ENCODE results near the gene CDCA8. TPM values are rescaled to one million over a fixed set of nuclear protein-coding genes. Genes with fewer than 3 reads are reported as not detected.

Gene CDCA8
- total RNA-seq, 1 experiment from 2014 or later = 57.9 TPM

DNA sequence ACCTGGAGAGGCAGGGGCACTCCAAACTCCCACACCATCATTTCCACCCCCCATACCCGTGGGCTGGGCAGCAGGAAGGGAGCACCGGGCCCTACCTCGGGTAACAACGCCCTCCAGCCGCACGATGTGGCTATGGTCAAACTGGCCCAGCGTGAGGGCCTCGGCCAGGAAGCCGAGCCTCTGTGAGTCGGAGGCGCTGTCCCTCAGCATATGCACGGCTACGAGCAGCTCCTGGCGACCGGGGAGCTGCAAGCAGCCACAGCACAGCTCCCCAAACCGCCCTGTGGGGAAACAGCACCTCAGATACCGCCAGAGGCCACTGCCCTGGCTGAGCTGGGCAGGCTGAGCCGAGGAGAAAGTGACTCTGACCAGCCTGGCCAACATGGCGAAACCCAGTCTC, 29.2 kb downstream of the CDCA8 start:
- no peaks in the 10 kb centered on the region for H3K36me3 ChIP-seq (ENCODE audit: low read depth)
- H3K4me3 ChIP-seq = no peak overlapping the region
- H3K9me3 ChIP-seq (ENCODE audit: insufficient read depth, low read depth) = no peaks in the 10 kb centered on the region
- no peak overlapping the region for H2AFZ ChIP-seq
- no peak for DNase-seq
- H3F3A ChIP-seq (ENCODE audit: insufficient read depth, low read depth) = no peaks in the 10 kb centered on the region
- no peaks in the 10 kb centered on the region for H3K9me2 ChIP-seq (ENCODE audit: insufficient read depth)
- POLR2A ChIA-PET (ENCODE audit: unreplicated experiment) = no interaction called here
- CTCF ChIA-PET = interaction anchor here (0.6 kb wide), 1 partner anchor 19 kb away, joined by 4 read pairs; no protein-coding TSS in a partner anchor
- H3K27ac ChIP-seq = no peak overlapping the region
- TF ChIP-seq, protein P1, sequence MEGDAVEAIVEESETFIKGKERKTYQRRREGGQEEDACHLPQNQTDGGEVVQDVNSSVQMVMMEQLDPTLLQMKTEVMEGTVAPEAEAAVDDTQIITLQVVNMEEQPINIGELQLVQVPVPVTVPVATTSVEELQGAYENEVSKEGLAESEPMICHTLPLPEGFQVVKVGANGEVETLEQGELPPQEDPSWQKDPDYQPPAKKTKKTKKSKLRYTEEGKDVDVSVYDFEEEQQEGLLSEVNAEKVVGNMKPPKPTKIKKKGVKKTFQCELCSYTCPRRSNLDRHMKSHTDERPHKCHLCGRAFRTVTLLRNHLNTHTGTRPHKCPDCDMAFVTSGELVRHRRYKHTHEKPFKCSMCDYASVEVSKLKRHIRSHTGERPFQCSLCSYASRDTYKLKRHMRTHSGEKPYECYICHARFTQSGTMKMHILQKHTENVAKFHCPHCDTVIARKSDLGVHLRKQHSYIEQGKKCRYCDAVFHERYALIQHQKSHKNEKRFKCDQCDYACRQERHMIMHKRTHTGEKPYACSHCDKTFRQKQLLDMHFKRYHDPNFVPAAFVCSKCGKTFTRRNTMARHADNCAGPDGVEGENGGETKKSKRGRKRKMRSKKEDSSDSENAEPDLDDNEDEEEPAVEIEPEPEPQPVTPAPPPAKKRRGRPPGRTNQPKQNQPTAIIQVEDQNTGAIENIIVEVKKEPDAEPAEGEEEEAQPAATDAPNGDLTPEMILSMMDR (conservative IDR thresholded peaks at IDR 0.05) = no peak
- TF ChIP-seq EZH2 (IDR thresholded peaks at IDR 0.05; ENCODE audit: low read depth) = no peak
- BruUV-seq (replicated peaks) = no TSS peak
- no peak overlapping the region for H3K4me2 ChIP-seq
- H3K27me3 ChIP-seq (ENCODE audit: insufficient read depth, low read depth) = no peaks in the 10 kb centered on the region
- H3K4me1 ChIP-seq (replicated peaks; ENCODE audit: insufficient read depth) = no peaks in the 10 kb centered on the region
- intact Hi-C loops (cut with micrococcal nuclease; ENCODE audit: unreplicated experiment) = no loop called here
- H3K79me2 ChIP-seq (ENCODE audit: low read depth) = no peaks in the 10 kb centered on the region
- H4K20me1 ChIP-seq (ENCODE audit: insufficient read depth) = no peaks in the 10 kb centered on the region

DNA sequence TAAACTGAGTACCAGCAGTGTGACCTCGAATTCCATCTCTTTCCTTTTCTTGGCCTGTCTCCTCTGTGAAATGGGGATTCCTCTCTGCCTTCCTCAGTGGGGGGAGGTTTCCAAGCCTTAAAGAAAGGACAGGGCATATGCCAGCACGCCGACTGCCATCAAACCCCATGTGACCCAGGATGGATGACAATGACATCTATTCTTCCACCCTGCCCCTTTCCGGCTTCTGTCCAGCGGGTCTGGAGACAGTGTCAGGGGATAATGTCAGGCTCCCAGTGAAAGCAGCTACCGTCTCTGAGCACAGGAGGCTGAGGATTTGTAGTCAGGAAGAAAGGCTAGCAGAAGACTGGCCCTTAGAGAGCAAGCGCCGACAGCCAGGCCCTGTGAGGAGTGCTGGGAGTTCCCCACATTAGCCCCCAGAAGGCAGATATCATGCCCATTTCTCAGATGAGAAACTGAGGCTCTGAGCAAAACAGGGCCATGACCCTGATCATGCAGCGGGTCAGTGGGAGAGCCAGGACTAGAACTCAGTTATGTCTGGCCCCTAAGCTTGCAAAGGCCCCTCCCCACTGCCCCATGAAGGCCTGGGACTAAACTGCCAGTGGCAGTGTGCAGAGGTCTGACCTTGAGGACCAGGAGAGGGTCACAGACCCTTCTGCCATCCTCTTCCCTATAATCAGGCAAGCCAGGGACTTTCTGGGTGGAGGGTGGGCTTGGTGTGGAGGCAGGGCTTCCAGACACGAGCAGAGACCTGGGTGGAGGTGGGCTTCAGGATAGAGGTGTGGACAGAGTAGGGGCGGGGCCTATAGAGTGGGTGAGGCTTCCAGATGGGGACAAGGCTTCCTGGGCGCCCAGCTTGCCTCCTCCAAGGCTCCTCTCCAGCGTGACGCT, 30.1 kb downstream of the CDCA8 start:
- ChIA-PET POLR2A (ENCODE audit: unreplicated experiment) (no interaction called here), CTCF (no interaction called here)
- no peak for DNase-seq
- Histone ChIP-seq H3K9me3 (ENCODE audit: insufficient read depth, low read depth) (no peaks in the 10 kb centered on the region), H4K20me1 (ENCODE audit: insufficient read depth) (no peaks in the 10 kb centered on the region), H3K4me1 (replicated peaks; ENCODE audit: insufficient read depth) (no peaks in the 10 kb centered on the region), H3K4me3 (no peak overlapping the region), H3K27ac (no peak overlapping the region), H3K36me3 (ENCODE audit: low read depth) (no peaks in the 10 kb centered on the region), H3K27me3 (ENCODE audit: insufficient read depth, low read depth) (no peaks in the 10 kb centered on the region), H3K79me2 (ENCODE audit: low read depth) (no peaks in the 10 kb centered on the region), H2AFZ (no peak overlapping the region), H3K4me2 (no peak overlapping the region), H3F3A (ENCODE audit: insufficient read depth, low read depth) (no peaks in the 10 kb centered on the region), H3K9me2 (ENCODE audit: insufficient read depth) (no peaks in the 10 kb centered on the region)
- TF ChIP-seq, protein P1 (conservative IDR thresholded peaks at IDR 0.05) = no peak
- TF ChIP-seq EZH2 (IDR thresholded peaks at IDR 0.05; ENCODE audit: low read depth) = no peak
- intact Hi-C loops (cut with micrococcal nuclease; ENCODE audit: unreplicated experiment) = no loop called here
- no TSS peak for BruUV-seq (replicated peaks)

DNA sequence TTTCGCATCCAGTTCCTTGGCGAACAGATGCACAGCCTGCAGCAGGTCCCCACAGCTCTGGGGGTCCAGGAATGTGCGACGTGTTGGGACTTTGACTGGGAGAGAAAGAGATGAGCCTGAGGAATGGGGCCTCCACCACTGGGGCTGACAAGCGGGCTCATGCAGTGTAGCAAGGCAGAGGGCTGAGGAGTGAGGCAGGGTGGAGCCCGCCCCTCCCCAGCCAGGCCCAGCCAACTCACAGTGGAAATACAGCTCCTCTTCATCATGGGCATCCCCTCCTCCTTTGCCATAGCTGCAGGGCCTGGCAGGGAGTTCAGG, 30.7 kb downstream of the CDCA8 start:
- Histone ChIP-seq H3K9me2 (ENCODE audit: insufficient read depth) (no peaks in the 10 kb centered on the region), H3K9me3 (ENCODE audit: insufficient read depth, low read depth) (no peaks in the 10 kb centered on the region), H3K4me2 (no peak overlapping the region), H3K36me3 (ENCODE audit: low read depth) (no peaks in the 10 kb centered on the region), H3K27me3 (ENCODE audit: insufficient read depth, low read depth) (no peaks in the 10 kb centered on the region), H4K20me1 (ENCODE audit: insufficient read depth) (no peaks in the 10 kb centered on the region), H3F3A (ENCODE audit: insufficient read depth, low read depth) (no peaks in the 10 kb centered on the region), H2AFZ (no peak overlapping the region), H3K27ac (no peak overlapping the region), H3K4me3 (no peak overlapping the region), H3K4me1 (replicated peaks; ENCODE audit: insufficient read depth) (no peaks in the 10 kb centered on the region), H3K79me2 (ENCODE audit: low read depth) (no peaks in the 10 kb centered on the region)
- ChIA-PET POLR2A (ENCODE audit: unreplicated experiment) (no interaction called here), CTCF (interaction anchor here (0.5 kb wide), 1 partner anchor 26 kb away, joined by 6 read pairs; no protein-coding TSS in a partner anchor)
- no peak for DNase-seq
- no TSS peak for BruUV-seq (replicated peaks)
- no peak for TF ChIP-seq EZH2 (IDR thresholded peaks at IDR 0.05; ENCODE audit: low read depth)
- TF ChIP-seq, protein P1 (conservative IDR thresholded peaks at IDR 0.05) = no peak
- intact Hi-C loops (cut with micrococcal nuclease; ENCODE audit: unreplicated experiment) = no loop called here

All from PC-9 (cell line).